Subcutaneous adipose tissue (tissue), 4 donors: Measurements from ENCODE around the gene ZFYVE19. TPM values are rescaled to one million over a fixed set of nuclear protein-coding genes. Genes with fewer than 3 reads are reported as not detected.

Source experiments
- total RNA-seq, 4 donors: library from RNA; depleted of rRNA; stranded (reverse); fragments of >200 nt; gene quantifications; one replicate each; pipeline ENCODE4 v1.1.0, GENCODE V29; 2016
- TF ChIP-seq, protein P1 (sequence below): fragments of 450-650 bp; IDR thresholded peaks from one replicate; pipeline ENCODE4 v1.5.1; 2016; ENCODE audit warnings: low read depth, mild to moderate bottlenecking, control low read depth, antibody characterized with exemption, moderate library complexity

Gene ZFYVE19
- total RNA-seq, 4 donors from 2014 or later, result 16.1 to 25.5 (median 19.3) TPM

DNA sequence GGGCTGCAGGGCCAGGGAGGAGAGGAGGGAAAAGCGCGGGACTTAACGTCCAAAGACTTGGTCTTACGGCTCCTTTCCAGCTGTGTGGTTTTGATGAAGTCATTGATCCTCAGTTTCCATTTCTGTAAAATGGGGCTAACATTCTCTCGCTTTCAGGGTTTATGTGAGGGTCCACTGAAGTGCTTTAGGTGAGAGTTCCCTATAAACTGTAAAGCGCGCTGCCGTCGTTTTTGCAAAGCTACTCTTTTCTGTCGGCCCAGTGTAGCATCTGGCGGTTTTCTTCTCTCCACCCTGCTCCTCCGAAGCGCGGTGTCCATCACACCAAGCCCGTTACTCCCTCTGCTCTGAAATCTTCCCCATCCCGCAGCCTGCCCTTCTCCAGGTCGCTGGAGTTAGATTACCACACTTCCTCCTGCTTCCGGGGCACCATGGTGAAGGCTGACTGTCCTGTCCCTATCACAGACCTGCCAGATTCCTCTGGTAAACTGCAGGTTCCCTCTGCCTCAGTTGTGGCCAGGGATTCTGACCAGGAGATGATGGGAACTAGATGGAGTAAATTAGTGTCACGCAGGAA is 1.1 kb downstream of the ZFYVE19 start:
- TF ChIP-seq, protein P1, sequence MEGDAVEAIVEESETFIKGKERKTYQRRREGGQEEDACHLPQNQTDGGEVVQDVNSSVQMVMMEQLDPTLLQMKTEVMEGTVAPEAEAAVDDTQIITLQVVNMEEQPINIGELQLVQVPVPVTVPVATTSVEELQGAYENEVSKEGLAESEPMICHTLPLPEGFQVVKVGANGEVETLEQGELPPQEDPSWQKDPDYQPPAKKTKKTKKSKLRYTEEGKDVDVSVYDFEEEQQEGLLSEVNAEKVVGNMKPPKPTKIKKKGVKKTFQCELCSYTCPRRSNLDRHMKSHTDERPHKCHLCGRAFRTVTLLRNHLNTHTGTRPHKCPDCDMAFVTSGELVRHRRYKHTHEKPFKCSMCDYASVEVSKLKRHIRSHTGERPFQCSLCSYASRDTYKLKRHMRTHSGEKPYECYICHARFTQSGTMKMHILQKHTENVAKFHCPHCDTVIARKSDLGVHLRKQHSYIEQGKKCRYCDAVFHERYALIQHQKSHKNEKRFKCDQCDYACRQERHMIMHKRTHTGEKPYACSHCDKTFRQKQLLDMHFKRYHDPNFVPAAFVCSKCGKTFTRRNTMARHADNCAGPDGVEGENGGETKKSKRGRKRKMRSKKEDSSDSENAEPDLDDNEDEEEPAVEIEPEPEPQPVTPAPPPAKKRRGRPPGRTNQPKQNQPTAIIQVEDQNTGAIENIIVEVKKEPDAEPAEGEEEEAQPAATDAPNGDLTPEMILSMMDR, result no peak

DNA sequence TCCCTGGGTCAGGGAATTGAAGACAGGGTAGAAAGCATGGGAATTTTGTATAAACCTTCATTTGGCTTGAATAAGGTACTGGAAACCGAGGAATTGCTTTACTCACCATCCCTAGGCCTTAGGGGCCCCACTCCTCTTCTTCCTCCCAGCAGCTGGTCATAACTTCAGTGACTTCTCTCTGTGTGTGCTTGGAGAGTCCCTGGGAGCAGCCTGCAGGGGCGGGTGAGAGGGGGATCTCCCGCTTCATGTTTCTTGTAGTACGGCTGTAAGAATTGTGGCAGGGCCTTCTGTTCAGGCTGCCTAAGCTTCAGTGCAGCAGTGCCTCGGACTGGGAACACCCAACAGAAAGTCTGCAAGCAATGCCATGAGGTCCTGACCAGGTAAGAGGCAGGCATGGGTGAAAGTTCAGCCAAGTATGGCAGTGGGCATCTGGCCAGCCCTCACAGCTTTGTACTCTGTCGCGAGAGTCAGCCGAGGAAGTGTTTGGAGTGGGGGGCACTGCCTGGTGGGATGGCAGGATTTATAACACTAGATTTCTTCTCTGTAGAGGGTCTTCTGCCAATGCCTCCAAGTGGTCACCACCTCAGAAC is 2.1 kb downstream of the ZFYVE19 start:
- TF ChIP-seq, protein P1, result no peak

DNA sequence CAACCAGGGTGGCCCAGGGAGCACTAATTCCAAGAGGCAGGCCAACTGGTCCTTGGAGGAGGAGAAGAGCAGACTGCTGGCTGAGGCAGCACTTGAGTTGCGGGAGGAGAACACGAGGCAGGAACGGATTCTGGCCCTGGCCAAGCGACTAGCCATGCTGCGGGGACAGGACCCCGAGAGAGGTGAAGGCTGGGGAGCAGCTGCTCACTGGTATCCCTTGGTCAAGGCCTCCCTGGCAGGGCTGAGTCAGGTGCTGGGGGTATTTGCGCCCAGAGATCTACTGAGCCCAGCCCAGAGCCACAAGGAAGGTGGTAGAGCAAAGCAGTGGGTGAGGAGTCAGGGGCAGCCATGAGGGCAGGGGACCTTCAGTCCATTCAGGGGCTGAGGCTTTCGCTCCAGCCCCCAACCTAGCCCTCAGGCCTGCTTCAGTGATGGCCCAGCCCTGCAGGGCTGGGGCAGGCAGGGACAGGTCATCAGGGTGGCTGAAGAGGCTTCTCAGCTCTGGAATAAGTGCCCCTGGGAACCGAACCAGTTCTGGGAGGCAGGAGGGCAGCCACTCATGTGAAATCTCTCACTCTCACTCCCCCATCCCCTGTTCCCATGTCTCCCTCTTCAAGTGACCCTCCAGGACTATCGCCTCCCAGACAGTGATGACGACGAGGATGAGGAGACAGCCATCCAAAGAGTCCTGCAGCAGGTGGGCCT is 6.0 kb downstream of the ZFYVE19 start:
- TF ChIP-seq, protein P1, result no peak

DNA sequence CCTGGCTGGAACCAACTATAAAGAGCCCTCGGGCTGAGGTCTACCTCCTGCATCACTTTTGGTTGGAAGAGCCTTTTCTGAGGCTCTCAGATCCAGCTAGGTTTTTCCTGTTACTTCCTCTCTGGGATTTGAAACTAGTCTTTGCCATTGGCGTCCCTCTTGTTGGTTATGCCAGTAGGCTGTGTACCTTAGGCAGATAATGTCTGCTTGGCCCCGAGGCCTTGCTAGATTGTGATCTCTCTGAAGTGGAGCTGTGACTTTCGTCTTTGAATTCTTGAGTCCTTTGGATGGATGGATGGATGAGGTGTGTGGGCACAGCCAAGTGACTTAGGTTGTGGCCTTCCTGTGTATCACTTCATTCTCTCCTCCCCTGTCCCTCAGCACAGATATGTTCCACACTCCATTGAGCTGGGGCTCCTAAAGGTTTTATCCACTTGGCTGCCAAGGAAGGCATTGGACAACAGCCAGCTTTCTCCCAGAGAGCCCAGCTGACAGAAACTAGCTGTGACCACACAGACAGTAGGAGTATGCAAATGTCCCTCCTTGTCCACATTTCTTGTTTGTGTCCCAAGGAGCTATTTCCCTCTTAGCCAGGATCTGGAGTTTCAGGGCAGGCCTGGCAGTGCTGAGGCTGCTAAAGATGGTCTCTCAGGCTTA is 8.3 kb downstream of the ZFYVE19 start:
- TF ChIP-seq, protein P1, result no peak

DNA sequence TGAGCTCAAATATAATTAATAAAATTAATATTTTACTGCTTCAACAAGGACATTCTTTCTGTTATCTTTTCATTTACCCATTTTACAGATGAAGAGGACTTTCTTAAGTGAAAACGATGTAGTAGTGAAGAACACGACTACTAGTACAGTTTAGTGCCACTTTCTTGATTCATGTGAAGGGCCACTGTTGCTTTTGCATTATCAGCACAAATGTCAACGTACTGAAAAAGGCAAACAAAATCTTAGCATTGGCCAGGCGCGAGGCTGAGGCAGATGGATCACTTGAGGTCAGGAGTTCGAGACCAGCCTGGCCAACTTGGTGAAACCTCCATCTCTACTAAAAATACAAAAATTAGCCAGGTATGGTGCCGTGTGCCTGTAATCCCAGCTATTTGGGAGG is 12.2 kb downstream of the ZFYVE19 start:
- TF ChIP-seq, protein P1, result no peak

DNA sequence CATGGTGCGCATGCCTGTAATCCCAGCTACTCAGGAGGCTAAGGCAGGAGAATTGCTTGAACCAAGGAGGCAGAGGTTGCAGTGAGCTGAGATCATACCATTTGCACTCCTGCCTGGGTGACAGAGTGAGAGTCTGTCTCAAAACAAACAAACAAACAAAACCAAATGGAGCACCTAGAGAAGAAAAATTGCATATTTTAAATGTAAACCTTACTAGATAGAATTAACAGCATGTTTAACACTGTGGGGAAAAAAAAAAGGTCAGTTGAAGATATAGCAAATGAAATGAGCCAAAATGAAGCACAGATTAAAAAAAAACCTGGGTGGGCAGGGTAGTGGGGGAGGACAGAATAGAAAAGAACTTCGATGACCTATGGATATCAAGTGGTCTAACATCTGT is 14.3 kb downstream of the ZFYVE19 start:
- TF ChIP-seq, protein P1, result no peak
